Liver (tissue), 9 donors: Measurements from ENCODE around the gene EMILIN1. TPM values are rescaled to one million over a fixed set of nuclear protein-coding genes. Genes with fewer than 3 reads are reported as not detected.

ENCODE experiments used
- DNase-seq: peaks from one replicate; pipeline ENCODE4 v3.0.0-alpha.2; 2017; ENCODE audit warnings: low spot score
- H3K27ac ChIP-seq, 2 donors: one replicate each; pipeline ENCODE4 v1.7.0; 2013; ENCODE audit warnings: inconsistent platforms in 2 of 2, low read length in 2 of 2, control low read depth in 1 of 2, low read depth in 1 of 2, mild to moderate bottlenecking in 1 of 2
- H3K27me3 ChIP-seq, 4 donors: one replicate each; pipeline versions ENCODE4 v1.6.1 to v1.7.0; 2013; ENCODE audit warnings: low read length in 3 of 4, inconsistent platforms in 1 of 4, mild to moderate bottlenecking in 1 of 4, moderate library complexity in 1 of 4; ENCODE audit not compliant: control insufficient read depth in 4 of 4, insufficient read depth in 4 of 4
- H3K36me3 ChIP-seq, 4 donors: one replicate each; pipeline versions ENCODE4 v1.6.1 to v1.7.0; 2013; ENCODE audit warnings: low read length in 3 of 4, mild to moderate bottlenecking in 3 of 4, low read depth in 1 of 4, moderate library complexity in 1 of 4; ENCODE audit not compliant: control insufficient read depth in 4 of 4, insufficient read depth in 3 of 4
- H3K4me1 ChIP-seq, 4 donors: one replicate each; pipeline versions ENCODE4 v1.6.1 to v1.7.0; 2013; ENCODE audit warnings: low read length in 3 of 4, mild to moderate bottlenecking in 3 of 4, moderate library complexity in 1 of 4; ENCODE audit not compliant: control insufficient read depth in 4 of 4, insufficient read depth in 4 of 4
- H3K4me3 ChIP-seq, 3 donors: one replicate each; pipeline versions ENCODE4 v1.6.1 to v1.7.0; 2013; ENCODE audit warnings: low read length in 3 of 3, control low read depth in 1 of 3, low read depth in 1 of 3, mild to moderate bottlenecking in 1 of 3
- H3K9ac ChIP-seq, 2 donors: one replicate each; pipeline ENCODE4 v1.7.0; 2013; ENCODE audit warnings: low read length in 2 of 2, mild to moderate bottlenecking in 2 of 2, moderate library complexity in 2 of 2, control low read depth in 1 of 2, low read depth in 1 of 2
- H3K9me3 ChIP-seq, 4 donors: one replicate each; pipeline versions ENCODE4 v1.6.1 to v1.7.0; 2013; ENCODE audit warnings: low read length in 3 of 4; ENCODE audit not compliant: control insufficient read depth in 4 of 4
- ATF3 ChIP-seq: IDR thresholded peaks from 2 replicates; pipeline ENCODE4 v1.6.1; 2016; ENCODE audit warnings: antibody characterized with exemption
- CTCF ChIP-seq: fragments of 150-350 bp; IDR thresholded peaks from 2 replicates; pipeline ENCODE4 v1.5.1; 2017; ENCODE audit warnings: improper control_type of control experiment, low read depth, low read length; ENCODE audit not compliant: missing input control
- EGR1 ChIP-seq, 2 donors: IDR thresholded peaks; 2 replicates each; pipeline ENCODE4 v1.6.1; 2016 to 2018; ENCODE audit warnings: antibody characterized with exemption in 2 of 2, low read depth in 2 of 2
- FOXA1 ChIP-seq: IDR thresholded peaks from 2 replicates; pipeline ENCODE4 v1.6.1; 2016; ENCODE audit warnings: antibody characterized with exemption
- FOXA2 ChIP-seq: IDR thresholded peaks from 2 replicates; pipeline ENCODE4 v1.6.1; 2016; ENCODE audit warnings: antibody characterized with exemption
- GABPA ChIP-seq, 2 donors: IDR thresholded peaks in 1 of 2; conservative IDR thresholded peaks in 1 of 2; 2 replicates each; pipeline ENCODE4 v1.6.1; 2016; ENCODE audit warnings: antibody characterized with exemption in 2 of 2, mild to moderate bottlenecking in 1 of 2, moderate library complexity in 1 of 2
- HNF4A ChIP-seq, 2 donors: conservative IDR thresholded peaks; 2 replicates each; pipeline ENCODE4 v1.6.1; 2016; ENCODE audit warnings: antibody characterized with exemption in 2 of 2, mild to moderate bottlenecking in 2 of 2
- HNF4G ChIP-seq: IDR thresholded peaks from 2 replicates; pipeline ENCODE4 v1.6.1; 2016; ENCODE audit warnings: antibody characterized with exemption
- JUND ChIP-seq, 2 donors: IDR thresholded peaks; 2 replicates each; pipeline ENCODE4 v1.6.1; 2016; ENCODE audit warnings: antibody characterized with exemption in 2 of 2
- MAX ChIP-seq: IDR thresholded peaks from 2 replicates; pipeline ENCODE4 v1.6.1; 2016; ENCODE audit warnings: antibody characterized with exemption
- NR2F2 ChIP-seq: IDR thresholded peaks from 2 replicates; pipeline ENCODE4 v1.6.1; 2016; ENCODE audit warnings: antibody characterized with exemption
- RAD21 ChIP-seq, 2 donors: IDR thresholded peaks; 2 replicates each; pipeline ENCODE4 v1.6.1; 2016; ENCODE audit warnings: antibody characterized with exemption in 2 of 2, mild to moderate bottlenecking in 2 of 2
- REST ChIP-seq: IDR thresholded peaks from 2 replicates; pipeline ENCODE4 v1.6.1; 2016; ENCODE audit warnings: antibody characterized with exemption, mild to moderate bottlenecking
- RXRA ChIP-seq, 2 donors: IDR thresholded peaks; 2 replicates each; pipeline ENCODE4 v1.6.1; 2017 to 2018; ENCODE audit warnings: antibody characterized with exemption in 2 of 2, mild to moderate bottlenecking in 1 of 2
- SP1 ChIP-seq: IDR thresholded peaks from 2 replicates; pipeline ENCODE4 v1.6.1; 2018; ENCODE audit warnings: antibody characterized with exemption, mild to moderate bottlenecking
- TAF1 ChIP-seq: conservative IDR thresholded peaks from 2 replicates; pipeline ENCODE4 v1.6.1; 2016; ENCODE audit warnings: antibody characterized with exemption, mild to moderate bottlenecking
- YY1 ChIP-seq: IDR thresholded peaks from 2 replicates; pipeline ENCODE4 v1.6.1; 2016; ENCODE audit warnings: antibody characterized with exemption, mild to moderate bottlenecking
- ZBTB33 ChIP-seq: IDR thresholded peaks from 2 replicates; pipeline ENCODE4 v1.6.1; 2016; ENCODE audit warnings: antibody characterized with exemption
- WGBS: extraction: QIAGEN DNeasy Blood & Tissue Kit; methylation state at CpG from one replicate; pipeline ENCODE4 v1.1.7; 2013; 5-methylcytosine and 5-hydroxymethylcytosine counted together
- polyA plus RNA-seq, 2 donors: library from polyadenylated mRNA; stranded (reverse) in 1 of 2; unstranded in 1 of 2; fragments of 200-250 nt in 1 of 2; fragments of >200 nt in 1 of 2; fragmentation: Nextera tagmentation in 1 of 2; extraction: Ambion mirVana in 1 of 2; gene quantifications; one replicate each; pipeline versions ENCODE4 v1.2.1 to v1.2.3, GENCODE V29; 2013 to 2015
- total RNA-seq, 2 donors: library from RNA; depleted of rRNA; stranded (reverse); fragments of >200 nt; gene quantifications; one replicate each; pipeline ENCODE4 v1.2.3, GENCODE V29; 2014
- donor health status: healthy.
- donor health status: healthy.
- donor health status: healthy.
- donor health status: healthy.
- donor health status: healthy.

The EMILIN1 gene
- total and polyA plus RNA-seq, 4 donors, result 3.4 to 26.1 (median 24.0) TPM

- WGBS, result 95% methylated on average over 5 of the region's 5 CpGs
- no peak for TF ChIP-seq TAF1
- no peak for TF ChIP-seq FOXA1
- no peak for TF ChIP-seq HNF4A (conservative IDR thresholded peaks at IDR 0.05)
- TF ChIP-seq ATF3, result no peak
- no peak for TF ChIP-seq CTCF
- no peak for TF ChIP-seq RXRA (IDR thresholded peaks at IDR 0.05)
- no peak overlapping the region for H3K9ac ChIP-seq
- peaks cover 0 to 15% (median 11%) of the 10 kb centered on the region in 4 donors for H3K36me3 ChIP-seq
- no peak overlapping the region for H3K4me3 ChIP-seq
- DNase-seq, result no peak
- no peaks in the 10 kb centered on the region for H3K9me3 ChIP-seq
- H3K4me1 ChIP-seq, result peaks cover 8 to 26% (median 19%) of the 10 kb centered on the region in 4 donors
- H3K27me3 ChIP-seq, result no peaks in the 10 kb centered on the region
- H3K27ac ChIP-seq, result no peak overlapping the region
Measured at GRCh38 chr2:27067385-27067784, 11.0 kb upstream of the EMILIN1 start.

- no peak for DNase-seq
- no peak overlapping the region for H3K4me3 ChIP-seq
- no peak for TF ChIP-seq REST
- no peak for TF ChIP-seq HNF4G
- no peak for TF ChIP-seq HNF4A (conservative IDR thresholded peaks at IDR 0.05)
- no peak for TF ChIP-seq FOXA1
- no peak for TF ChIP-seq TAF1
- no peak for TF ChIP-seq RAD21 (IDR thresholded peaks at IDR 0.05)
- TF ChIP-seq NR2F2, result no peak
- TF ChIP-seq CTCF, result no peak
- no peak for TF ChIP-seq MAX
- TF ChIP-seq SP1, result no peak
- no peak for TF ChIP-seq RXRA (IDR thresholded peaks at IDR 0.05)
- TF ChIP-seq GABPA (IDR thresholded peaks at IDR 0.05 in 1 of 2, conservative IDR thresholded peaks at IDR 0.05 in 1 of 2), result no peak
- TF ChIP-seq ZBTB33, result no peak
- TF ChIP-seq JUND (IDR thresholded peaks at IDR 0.05), result no peak
- no peak for TF ChIP-seq YY1
- no peak for TF ChIP-seq EGR1 (IDR thresholded peaks at IDR 0.05; ENCODE audit: low read depth in 2 of 2)
- no peak for TF ChIP-seq FOXA2
- no peak for TF ChIP-seq ATF3
- H3K36me3 ChIP-seq, result peaks cover 0 to 15% (median 11%) of the 10 kb centered on the region in 4 donors
- no peaks in the 10 kb centered on the region for H3K27me3 ChIP-seq
- H3K4me1 ChIP-seq, result peaks cover 8 to 33% (median 19%) of the 10 kb centered on the region in 4 donors
- H3K27ac ChIP-seq, result no peak overlapping the region
- H3K9me3 ChIP-seq, result no peaks in the 10 kb centered on the region
- no peak overlapping the region for H3K9ac ChIP-seq
- WGBS, result 96% methylated on average over 6 of the region's 6 CpGs
Measured at GRCh38 chr2:27069436-27069835, 9.0 kb upstream of the EMILIN1 start.
